Measurements from ENCODE around the gene CNTROB.

CNTROB gene

GRCh38 chr17:7956228-7956965, 24.4 kb downstream of the CNTROB start:
- CTCF ChIA-PET = no interaction called here
- TF ChIP-seq L3MBTL2 (conservative IDR thresholded peaks at IDR 0.05) = no peak
- DNase-seq (ENCODE audit: extremely low spot score) = no peak
- POLR2A ChIA-PET = interaction anchor here (1.2 kb wide), 1 partner anchor 24 kb away, joined by 3 read pairs; the partner anchor contains the start of genes CNTROB and TRAPPC1

GRCh38 chr17:7959503-7960253, 27.7 kb downstream of the CNTROB start:
- TF ChIP-seq, protein P1, sequence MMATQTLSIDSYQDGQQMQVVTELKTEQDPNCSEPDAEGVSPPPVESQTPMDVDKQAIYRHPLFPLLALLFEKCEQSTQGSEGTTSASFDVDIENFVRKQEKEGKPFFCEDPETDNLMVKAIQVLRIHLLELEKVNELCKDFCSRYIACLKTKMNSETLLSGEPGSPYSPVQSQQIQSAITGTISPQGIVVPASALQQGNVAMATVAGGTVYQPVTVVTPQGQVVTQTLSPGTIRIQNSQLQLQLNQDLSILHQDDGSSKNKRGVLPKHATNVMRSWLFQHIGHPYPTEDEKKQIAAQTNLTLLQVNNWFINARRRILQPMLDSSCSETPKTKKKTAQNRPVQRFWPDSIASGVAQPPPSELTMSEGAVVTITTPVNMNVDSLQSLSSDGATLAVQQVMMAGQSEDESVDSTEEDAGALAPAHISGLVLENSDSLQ (IDR thresholded peaks at IDR 0.05) = no peak
- ChIA-PET POLR2A (no interaction called here), CTCF (interaction anchor here (0.6 kb wide), 1 partner anchor 117 kb away, joined by 5 read pairs; no protein-coding TSS in a partner anchor)
- no peak for DNase-seq (ENCODE audit: extremely low spot score)

DNA sequence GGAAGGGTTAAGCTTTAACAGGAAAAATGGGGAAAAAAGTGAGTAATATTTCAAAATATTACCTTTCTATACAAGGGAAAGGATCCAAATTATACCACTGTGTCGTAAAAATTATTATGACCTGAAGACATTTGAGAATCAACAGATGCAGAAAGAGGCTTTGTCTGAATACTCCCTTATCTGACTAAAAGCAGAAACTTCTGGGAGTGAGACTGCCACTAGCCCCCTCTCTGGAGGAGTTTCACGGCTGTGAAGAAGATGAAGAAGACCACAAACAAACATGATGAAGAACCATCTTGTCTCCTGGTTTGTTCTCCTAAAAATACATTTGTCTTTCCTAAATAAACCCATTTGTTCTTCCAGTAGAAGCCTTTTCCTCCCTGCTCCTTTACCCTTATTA, 29.4 kb downstream of the CNTROB start:
- no peak for DNase-seq (ENCODE audit: extremely low spot score)
- POLR2A ChIA-PET = interaction anchor here (1.0 kb wide), 1 partner anchor 28 kb away, joined by 3 read pairs; no protein-coding TSS in a partner anchor
- CTCF ChIA-PET = interaction anchor here (0.7 kb wide), 1 partner anchor 50 kb away, joined by 9 read pairs; no protein-coding TSS in a partner anchor
- TF ChIP-seq HDGF (IDR thresholded peaks at IDR 0.05; ENCODE audit: borderline replicate concordance) (no peak), LEF1 (IDR thresholded peaks at IDR 0.05; ENCODE audit: borderline replicate concordance) (no peak), ARNT (IDR thresholded peaks at IDR 0.05) (no peak), ELF4 (IDR thresholded peaks at IDR 0.05) (no peak), SP1 (IDR thresholded peaks at IDR 0.05) (no peak)

DNA sequence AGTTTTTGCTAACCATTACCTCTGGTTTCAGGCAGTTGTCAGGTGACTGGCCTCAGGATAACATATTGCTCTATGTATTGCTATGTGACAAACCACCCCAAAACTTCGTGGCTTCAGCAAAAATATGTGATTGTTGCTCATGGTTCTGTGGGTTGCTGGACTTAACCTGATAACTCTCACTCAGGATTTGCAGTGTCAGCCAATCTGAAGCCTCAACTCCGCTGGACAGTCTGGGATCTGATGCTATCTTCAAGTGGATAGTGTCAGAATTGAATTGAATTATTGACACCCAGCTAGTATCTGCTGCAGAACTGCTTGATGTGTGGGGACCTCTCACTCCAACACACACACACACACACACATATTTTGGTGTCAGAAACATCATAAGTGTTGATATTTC, 35.7 kb downstream of the CNTROB start:
- ChIA-PET CTCF (no interaction called here), POLR2A (no interaction called here)
- DNase-seq (ENCODE audit: extremely low spot score) = no peak
- no peak for TF ChIP-seq CTBP1 (IDR thresholded peaks at IDR 0.05; ENCODE audit: borderline replicate concordance)

- ChIA-PET POLR2A (no interaction called here), CTCF (interaction anchor here (0.6 kb wide), 1 partner anchor 77 kb away, joined by 3 read pairs; no protein-coding TSS in a partner anchor)
- DNase-seq (ENCODE audit: extremely low spot score) = no peak
- TF ChIP-seq ARNT (IDR thresholded peaks at IDR 0.05) (no peak), TARDBP (IDR thresholded peaks at IDR 0.05) (no peak)
These were observed 37.4 kb downstream of the CNTROB start for GRCh38 chr17:7969433-7969832.

- POLR2A ChIA-PET = no interaction called here
- no peak for DNase-seq (ENCODE audit: extremely low spot score)
- TF ChIP-seq BHLHE40 (IDR thresholded peaks at IDR 0.05; ENCODE audit: borderline replicate concordance) (no peak), FOXM1 (IDR thresholded peaks at IDR 0.05; ENCODE audit: borderline replicate concordance) (no peak), ARNT (IDR thresholded peaks at IDR 0.05) (no peak), LEF1 (IDR thresholded peaks at IDR 0.05; ENCODE audit: borderline replicate concordance) (no peak), NFRKB (IDR thresholded peaks at IDR 0.05) (no peak), ELF4 (IDR thresholded peaks at IDR 0.05) (no peak)
- CTCF ChIA-PET = interaction anchor here (0.6 to 1.2 kb wide), 2 partner anchors 9 to 54 kb away, joined by 3 to 4 read pairs; no protein-coding TSS in a partner anchor
These were observed 39.6 kb downstream of the CNTROB start for GRCh38 chr17:7971651-7972050.

GRCh38 chr17:7972131-7972785, 40.3 kb downstream of the CNTROB start:
- DNase-seq (ENCODE audit: extremely low spot score) = no peak
- ChIA-PET POLR2A (no interaction called here), CTCF (interaction anchor here (0.9 to 1.2 kb wide), 5 partner anchors 11 to 103 kb away, joined by 3 to 8 read pairs (median 3); no protein-coding TSS in a partner anchor)
- TF ChIP-seq ELF4 (IDR thresholded peaks at IDR 0.05) = no peak
- TF ChIP-seq SUZ12 (IDR thresholded peaks at IDR 0.05) = no peak
- TF ChIP-seq SP1 (IDR thresholded peaks at IDR 0.05) = no peak
- no peak for TF ChIP-seq FOXM1 (IDR thresholded peaks at IDR 0.05; ENCODE audit: borderline replicate concordance)
- TF ChIP-seq TARDBP (IDR thresholded peaks at IDR 0.05) = no peak
- no peak for TF ChIP-seq HDGF (IDR thresholded peaks at IDR 0.05; ENCODE audit: borderline replicate concordance)

DNA sequence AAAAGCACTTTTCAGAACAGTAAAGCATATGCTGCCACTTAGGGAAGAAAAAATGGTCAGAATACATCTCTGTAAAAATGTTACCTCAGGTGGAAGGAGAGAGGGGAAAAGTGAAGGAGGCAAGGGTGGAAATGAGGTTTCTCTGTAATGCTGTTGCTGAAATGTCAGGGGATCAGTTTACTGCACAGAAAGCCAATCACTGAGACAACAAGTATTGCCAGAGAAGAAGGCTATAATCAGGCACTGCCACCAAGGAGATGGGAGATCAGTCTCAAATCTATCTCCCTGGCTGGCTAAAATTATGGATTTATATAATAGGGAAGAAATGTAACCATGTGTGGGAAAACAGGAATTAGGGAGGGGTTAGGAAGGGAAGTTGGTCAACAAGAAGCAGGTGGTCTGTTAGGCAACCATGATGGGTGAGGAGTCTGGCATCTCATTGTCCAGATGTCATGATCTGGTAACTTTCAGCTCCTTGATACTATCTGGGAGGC, 42.7 kb downstream of the CNTROB start:
- DNase-seq (ENCODE audit: extremely low spot score) = no peak
- POLR2A ChIA-PET = interaction anchor here (1.6 kb wide), 1 partner anchor 43 kb away, joined by 3 read pairs; the partner anchor contains the start of genes CNTROB and TRAPPC1
- CTCF ChIA-PET = no interaction called here
- TF ChIP-seq FOXK2 (IDR thresholded peaks at IDR 0.05) (no peak), HDGF (IDR thresholded peaks at IDR 0.05; ENCODE audit: borderline replicate concordance) (no peak), L3MBTL2 (conservative IDR thresholded peaks at IDR 0.05) (no peak), BHLHE40 (IDR thresholded peaks at IDR 0.05; ENCODE audit: borderline replicate concordance) (no peak), ZNF384 (IDR thresholded peaks at IDR 0.05) (no peak), TARDBP (IDR thresholded peaks at IDR 0.05) (no peak), FOXA1 (IDR thresholded peaks at IDR 0.05) (no peak), LEF1 (IDR thresholded peaks at IDR 0.05; ENCODE audit: borderline replicate concordance) (no peak), FOXM1 (IDR thresholded peaks at IDR 0.05; ENCODE audit: borderline replicate concordance) (no peak), NFRKB (IDR thresholded peaks at IDR 0.05) (no peak), ELF4 (IDR thresholded peaks at IDR 0.05) (no peak), ARNT (IDR thresholded peaks at IDR 0.05) (no peak), CTBP1 (IDR thresholded peaks at IDR 0.05; ENCODE audit: borderline replicate concordance) (no peak), SP1 (IDR thresholded peaks at IDR 0.05) (no peak), SUZ12 (IDR thresholded peaks at IDR 0.05) (no peak)
- TF ChIP-seq, protein P1 (IDR thresholded peaks at IDR 0.05) = no peak

Data from HEK293T (cell line).